Liver (tissue), 3 donors: ENCODE data around the gene ERICH6.

Source experiments
- JUND ChIP-seq, 2 donors: IDR thresholded peaks; 2 replicates each; pipeline ENCODE4 v1.6.1; 2016; ENCODE audit warnings: antibody characterized with exemption in 2 of 2
- TF ChIP-seq, protein P1 (sequence below): fragments of 150-350 bp; IDR thresholded peaks from 2 replicates; pipeline ENCODE4 v1.5.1; 2017; ENCODE audit warnings: improper control_type of control experiment, low read depth, low read length; ENCODE audit not compliant: missing input control
- donor health status: healthy.
- donor health status: healthy.

DNA sequence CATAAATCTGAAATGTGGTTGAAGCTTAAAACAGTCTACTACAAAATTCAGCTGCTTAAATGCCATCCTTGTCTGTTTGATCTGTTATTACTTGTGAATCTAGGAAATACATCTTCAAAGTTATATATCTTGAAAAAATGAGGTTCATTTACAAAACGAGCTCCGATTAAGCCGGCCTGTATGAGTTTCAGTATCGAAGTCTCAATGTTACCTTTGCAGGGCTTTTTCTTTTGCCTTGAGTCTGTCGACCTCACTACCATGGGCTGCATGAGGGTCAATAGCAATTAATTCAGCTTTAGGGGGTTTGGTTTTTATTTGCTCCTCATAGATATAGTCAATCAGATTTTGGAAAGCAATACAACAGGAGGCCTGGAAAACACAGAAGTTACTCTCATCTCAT lies 23.2 kb downstream of the ERICH6 start:
- TF ChIP-seq JUND (IDR thresholded peaks at IDR 0.05): no peak
- TF ChIP-seq, protein P1, sequence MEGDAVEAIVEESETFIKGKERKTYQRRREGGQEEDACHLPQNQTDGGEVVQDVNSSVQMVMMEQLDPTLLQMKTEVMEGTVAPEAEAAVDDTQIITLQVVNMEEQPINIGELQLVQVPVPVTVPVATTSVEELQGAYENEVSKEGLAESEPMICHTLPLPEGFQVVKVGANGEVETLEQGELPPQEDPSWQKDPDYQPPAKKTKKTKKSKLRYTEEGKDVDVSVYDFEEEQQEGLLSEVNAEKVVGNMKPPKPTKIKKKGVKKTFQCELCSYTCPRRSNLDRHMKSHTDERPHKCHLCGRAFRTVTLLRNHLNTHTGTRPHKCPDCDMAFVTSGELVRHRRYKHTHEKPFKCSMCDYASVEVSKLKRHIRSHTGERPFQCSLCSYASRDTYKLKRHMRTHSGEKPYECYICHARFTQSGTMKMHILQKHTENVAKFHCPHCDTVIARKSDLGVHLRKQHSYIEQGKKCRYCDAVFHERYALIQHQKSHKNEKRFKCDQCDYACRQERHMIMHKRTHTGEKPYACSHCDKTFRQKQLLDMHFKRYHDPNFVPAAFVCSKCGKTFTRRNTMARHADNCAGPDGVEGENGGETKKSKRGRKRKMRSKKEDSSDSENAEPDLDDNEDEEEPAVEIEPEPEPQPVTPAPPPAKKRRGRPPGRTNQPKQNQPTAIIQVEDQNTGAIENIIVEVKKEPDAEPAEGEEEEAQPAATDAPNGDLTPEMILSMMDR: no peak
